HG03108 (cell line): Measurements from ENCODE around the gene PLXDC2.
"Not testable (repeated sequence)": the region's sequence is repeated elsewhere in the genome, so short reads cannot be mapped to it uniquely, and the experiment has no call there.

Experiments used
- ATAC-seq: cut with Tn5 transposase; IDR thresholded peaks from one replicate; pipeline ENCODE4 v1.9.1; 2021; ENCODE audit warnings: moderate library complexity; ENCODE audit not compliant: unreplicated experiment

PLXDC2 gene

GRCh38 chr10:19816411-19817230 is at the start of gene PLXDC2:
TSS of gene PLXDC2 (plus strand) at chr10:19816432.
- no peak for ATAC-seq

- no peak for ATAC-seq
Observed at GRCh38 chr10:19767876-19768275, 48.4 kb upstream of the PLXDC2 start.

DNA sequence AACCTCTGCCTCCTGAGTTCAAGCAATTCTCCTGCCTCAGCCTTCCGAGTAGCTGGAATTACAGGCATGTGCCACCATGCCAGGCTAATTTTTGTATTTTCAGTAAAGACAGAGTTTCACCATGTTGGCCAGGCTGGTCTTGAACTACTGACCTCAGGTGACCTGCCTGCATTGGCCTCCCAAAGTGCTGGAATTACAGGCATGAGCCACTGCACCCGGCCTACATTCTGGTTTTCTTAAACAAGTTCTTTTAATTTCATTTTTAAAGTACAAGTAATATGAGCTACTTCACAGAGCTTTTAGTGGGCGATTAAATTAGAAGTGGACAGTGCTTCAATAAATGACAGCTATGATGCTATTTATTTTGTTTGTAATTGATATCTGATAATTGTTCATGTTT is 46.4 kb upstream of the PLXDC2 start:
- not testable (repeated sequence) for ATAC-seq

DNA sequence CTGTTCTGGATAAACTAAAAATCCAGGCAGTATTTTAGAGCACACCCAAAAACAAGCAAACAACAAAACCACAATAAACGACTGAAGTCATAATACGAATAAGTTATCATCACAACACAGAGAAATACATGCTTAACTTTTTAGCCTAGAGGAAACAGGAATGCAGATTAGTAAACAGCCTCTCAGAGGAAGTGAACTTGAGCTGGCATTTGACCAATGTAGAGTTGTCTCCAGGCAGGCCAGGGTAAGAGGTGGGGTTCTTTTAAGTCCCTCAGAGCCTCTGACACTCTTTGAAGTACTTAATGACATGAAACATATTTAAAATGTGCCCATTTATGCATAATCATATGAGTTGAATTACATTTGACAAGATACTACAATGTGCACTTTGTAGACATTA is 43.3 kb upstream of the PLXDC2 start:
- ATAC-seq: no peak

GRCh38 chr10:19775296-19775695 is 40.9 kb upstream of the PLXDC2 start:
- no peak for ATAC-seq

DNA sequence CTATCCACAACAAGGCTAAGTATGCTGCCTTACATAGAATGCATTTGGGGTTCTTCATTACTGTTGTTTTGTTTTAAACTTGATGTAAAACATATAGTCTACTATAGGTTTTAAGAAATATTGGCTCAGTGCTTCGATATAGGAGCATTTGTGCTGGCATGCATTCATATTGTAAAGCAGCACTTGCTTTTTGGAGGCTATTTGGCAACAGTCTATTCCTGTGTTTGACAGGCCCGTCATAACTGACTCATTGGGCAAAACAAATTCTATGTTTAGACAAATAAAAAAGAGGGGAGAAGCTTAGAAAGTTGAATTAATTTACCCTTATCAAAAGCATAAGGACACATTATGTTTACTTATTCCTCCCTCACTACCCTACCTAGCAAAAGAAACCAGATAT is 38.4 kb upstream of the PLXDC2 start:
- no peak for ATAC-seq

- ATAC-seq: no peak
Observed at GRCh38 chr10:19778996-19779395, 37.2 kb upstream of the PLXDC2 start.

DNA sequence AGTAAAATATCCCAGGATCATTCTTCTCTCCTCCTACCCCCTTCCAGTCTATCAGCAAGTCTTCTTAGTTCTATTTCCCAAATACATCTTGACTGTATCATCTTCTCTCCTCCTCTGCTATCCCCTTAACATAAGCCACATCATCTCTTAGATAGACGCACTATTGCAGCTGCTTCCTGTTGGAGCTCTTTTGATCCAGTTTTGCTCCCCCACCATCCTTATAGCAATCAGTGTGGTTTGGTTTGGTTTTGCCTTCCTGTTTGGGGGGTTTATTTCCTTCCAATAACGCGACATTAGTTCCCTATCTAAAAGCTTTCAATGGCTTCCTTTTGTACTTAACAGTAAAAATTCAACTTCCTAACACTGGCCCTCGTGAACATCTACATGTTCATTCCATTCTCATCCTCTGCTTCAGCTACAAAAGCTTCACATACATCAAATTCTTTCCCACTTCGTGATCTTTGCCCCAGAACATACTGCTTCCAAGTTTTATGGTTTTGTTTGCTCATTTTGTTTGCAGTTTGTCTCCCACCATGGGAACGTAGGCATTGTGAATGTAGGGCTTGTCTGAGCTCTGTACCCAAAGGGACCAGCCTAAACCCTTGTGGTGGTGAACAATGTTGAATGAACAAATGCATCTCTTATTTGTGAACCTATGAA is 33.7 kb upstream of the PLXDC2 start:
- no peak for ATAC-seq

DNA sequence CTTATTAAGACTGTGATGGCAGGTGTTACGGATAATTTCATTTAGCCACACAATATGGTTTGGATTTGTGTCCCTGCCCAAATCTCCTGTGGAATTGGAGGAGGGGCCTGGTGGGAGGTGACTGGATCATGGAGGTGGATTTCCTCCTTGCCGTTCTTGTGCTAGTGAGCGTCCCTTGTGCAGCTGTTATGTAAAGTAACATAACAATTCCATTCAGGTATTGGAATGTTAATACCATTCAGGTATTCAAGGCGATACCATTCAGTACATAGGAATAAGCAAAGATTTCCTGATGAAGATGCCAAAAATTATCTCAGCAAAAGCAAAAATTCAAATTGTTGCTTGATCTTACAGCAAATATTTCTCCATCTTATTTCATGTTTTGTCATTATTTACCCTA is 32.5 kb upstream of the PLXDC2 start:
- no peak for ATAC-seq

DNA sequence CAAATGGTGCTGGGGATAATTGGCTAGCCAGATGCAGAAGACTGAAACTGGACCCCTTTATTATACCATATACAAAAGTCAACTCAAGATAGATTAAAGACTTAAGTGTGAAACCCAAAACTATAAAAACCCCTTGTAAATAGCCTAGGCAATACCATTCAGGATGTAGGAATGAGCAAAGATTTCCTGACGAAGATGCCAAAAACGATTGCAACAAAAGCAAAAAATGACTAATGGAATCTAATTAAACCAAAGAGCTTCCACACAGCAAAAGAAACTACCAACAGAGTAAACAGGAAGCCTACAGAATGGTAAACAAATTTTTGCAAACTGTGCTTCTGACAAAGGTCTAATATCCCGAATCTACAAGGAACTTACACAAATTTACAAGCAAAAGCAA is 30.9 kb upstream of the PLXDC2 start:
- no peak for ATAC-seq

DNA sequence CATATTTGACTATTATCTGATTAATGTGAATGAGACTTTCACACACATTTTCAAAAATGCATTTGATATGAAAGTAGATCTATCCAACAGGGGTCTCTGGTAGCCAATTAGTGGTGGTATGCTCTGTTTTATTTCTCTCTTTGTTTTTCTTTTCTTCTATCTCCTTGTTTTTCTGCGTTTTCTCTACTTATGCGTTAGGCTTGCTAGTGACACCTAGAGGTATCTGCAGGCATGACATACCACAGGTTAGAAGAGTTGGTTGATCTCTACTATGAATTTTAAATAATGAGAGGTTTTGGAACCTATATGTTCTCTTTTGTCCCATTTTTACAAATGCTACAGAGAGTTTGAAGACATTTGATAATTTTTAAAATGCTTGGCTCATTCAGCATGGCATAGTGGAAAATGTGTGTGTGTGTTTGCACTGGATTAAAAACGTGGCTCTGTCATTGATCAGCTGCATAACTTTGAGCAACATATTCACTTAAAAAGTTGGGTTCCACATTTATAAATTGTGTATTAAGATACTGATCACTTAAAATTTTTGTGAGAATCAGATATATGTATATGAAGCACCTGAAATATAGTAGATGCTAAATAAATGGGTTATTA is 28.1 kb upstream of the PLXDC2 start:
- ATAC-seq: no peak

DNA sequence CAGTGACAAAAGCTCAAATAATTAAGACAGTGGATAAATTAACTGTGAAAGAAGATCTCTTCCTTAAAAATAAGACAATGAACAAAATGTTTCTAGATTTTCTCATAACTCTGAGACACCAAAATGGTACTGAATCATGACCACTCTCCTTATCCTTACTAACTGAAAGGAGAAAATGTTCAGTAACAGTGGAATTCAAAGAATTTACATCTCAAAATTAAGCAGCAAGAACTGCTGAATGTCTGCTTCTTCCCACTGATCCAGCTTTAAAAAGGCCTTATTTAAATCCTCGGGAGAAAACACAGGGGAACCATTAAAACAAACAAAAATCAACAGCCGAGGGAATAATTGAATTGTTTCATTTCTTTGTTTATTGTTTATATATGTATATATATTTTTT is 27.3 kb upstream of the PLXDC2 start:
- ATAC-seq: no peak

GRCh38 chr10:19789607-19790006 is 26.6 kb upstream of the PLXDC2 start:
- no peak for ATAC-seq

DNA sequence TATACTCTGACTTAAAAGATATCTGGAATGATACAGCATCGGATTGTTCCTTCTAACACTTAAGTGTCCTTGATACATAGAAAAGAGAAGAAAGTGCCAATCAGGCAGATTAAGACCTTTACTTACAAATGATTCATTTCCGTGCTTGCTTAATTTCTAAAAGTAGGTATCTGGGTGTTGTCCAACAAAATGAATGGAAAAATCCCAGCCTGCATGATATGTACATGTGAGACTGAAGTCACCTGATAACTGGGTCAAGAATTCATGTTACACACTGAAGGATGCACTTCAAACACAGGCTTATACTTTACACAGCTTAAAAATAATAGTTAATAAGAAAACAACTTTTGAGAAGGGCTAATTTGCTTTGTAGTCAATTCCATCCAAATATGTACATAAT is 25.2 kb upstream of the PLXDC2 start:
- ATAC-seq: no peak

- no peak for ATAC-seq
Observed at GRCh38 chr10:19795684-19796083, 20.5 kb upstream of the PLXDC2 start.

DNA sequence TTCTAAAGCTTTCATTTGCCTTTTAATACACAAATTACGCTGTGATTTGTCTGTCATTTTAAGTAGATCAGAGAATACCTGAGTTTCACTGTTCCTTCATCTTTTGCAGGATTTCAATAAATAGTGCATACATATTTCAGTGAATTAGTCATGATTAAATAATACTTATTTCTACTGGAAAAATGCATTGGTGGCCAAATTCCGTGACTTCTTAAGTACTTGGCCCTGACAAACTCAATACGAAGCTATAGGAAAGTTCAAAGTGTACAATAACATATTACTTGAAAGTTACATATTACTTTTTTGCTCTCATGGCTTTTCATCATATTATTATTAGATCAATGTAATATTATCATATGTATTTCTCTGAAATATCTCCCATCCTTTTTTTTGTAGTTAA is 16.1 kb upstream of the PLXDC2 start:
- ATAC-seq: no peak

- no peak for ATAC-seq
Observed at GRCh38 chr10:19801369-19801768, 14.9 kb upstream of the PLXDC2 start.

GRCh38 chr10:19803676-19804075 is 12.6 kb upstream of the PLXDC2 start:
- no peak for ATAC-seq

DNA sequence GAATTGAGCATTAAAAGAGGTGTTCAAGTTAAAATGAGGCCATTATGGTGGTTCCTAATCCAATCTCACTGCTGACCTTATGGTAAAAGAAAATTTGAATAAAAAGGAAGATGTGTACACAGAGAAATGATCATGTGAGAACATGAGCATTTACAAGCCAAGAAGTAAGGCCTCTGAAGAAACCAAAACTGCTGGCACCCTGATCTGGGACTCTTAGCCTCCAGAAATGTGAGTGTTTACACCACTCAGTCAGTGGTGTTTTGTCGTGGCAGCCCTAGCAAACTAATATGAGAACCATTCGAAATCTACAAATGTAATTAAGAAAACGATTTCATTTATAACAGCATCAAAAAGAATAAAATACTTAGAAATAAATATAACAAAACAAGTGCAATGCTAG is 6.8 kb upstream of the PLXDC2 start:
- no peak for ATAC-seq

DNA sequence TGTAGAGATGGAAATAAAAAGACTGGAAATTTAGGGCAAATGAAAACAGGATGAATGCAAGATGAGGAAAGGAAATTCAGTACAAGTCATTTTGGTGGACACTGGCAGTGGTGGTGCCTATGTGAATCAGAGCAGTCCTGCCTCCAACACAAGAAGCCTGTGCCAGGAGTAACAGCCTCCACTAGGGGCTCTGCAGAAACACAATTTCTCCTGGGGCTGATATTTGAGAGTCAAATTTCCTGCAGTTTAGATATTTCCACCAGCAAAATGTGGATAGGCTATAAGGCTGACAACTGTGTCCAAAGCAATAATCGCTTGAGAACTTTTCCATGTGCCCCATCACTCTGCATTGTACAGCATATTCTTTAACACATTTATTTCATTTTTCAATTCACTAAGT is 4.7 kb upstream of the PLXDC2 start:
- ATAC-seq: no peak

GRCh38 chr10:19812976-19813375 is 3.3 kb upstream of the PLXDC2 start:
- ATAC-seq: no peak

- no peak for ATAC-seq
Observed at GRCh38 chr10:19815036-19815730, 1.0 kb upstream of the PLXDC2 start.
